Ishikawa (cell line): Measurements from ENCODE around the gene ALOX15.

Source experiments
- CEBPB ChIP-seq: IDR thresholded peaks from 2 replicates; pipeline ENCODE4 v1.6.1; 2012
- CREB1 ChIP-seq: IDR thresholded peaks from 2 replicates; pipeline ENCODE4 v1.6.1; 2012; ENCODE audit warnings: low read depth
- EGR1 ChIP-seq: IDR thresholded peaks from 2 replicates; pipeline ENCODE4 v1.6.1; 2012
- EP300 ChIP-seq: IDR thresholded peaks from 2 replicates; pipeline ENCODE4 v1.6.1; 2012; ENCODE audit warnings: borderline replicate concordance
- FOXM1 ChIP-seq: IDR thresholded peaks from 2 replicates; pipeline ENCODE4 v1.6.1; 2012; ENCODE audit warnings: low read depth, borderline replicate concordance
- NFIC ChIP-seq: IDR thresholded peaks from 2 replicates; pipeline ENCODE4 v1.6.1; 2012
- RAD21 ChIP-seq: IDR thresholded peaks from 2 replicates; pipeline ENCODE4 v1.6.1; 2012; ENCODE audit warnings: low read depth
- REST ChIP-seq: IDR thresholded peaks from 2 replicates; pipeline ENCODE4 v1.6.1; 2012; ENCODE audit warnings: low read depth, mild to moderate bottlenecking
- TAF1 ChIP-seq: IDR thresholded peaks from 2 replicates; pipeline ENCODE4 v1.6.1; 2012; ENCODE audit warnings: low read depth, mild to moderate bottlenecking
- TCF12 ChIP-seq: IDR thresholded peaks from 2 replicates; pipeline ENCODE4 v1.6.1; 2012; ENCODE audit warnings: low read depth
- TEAD4 ChIP-seq: IDR thresholded peaks from 2 replicates; pipeline ENCODE4 v1.6.1; 2012
- YY1 ChIP-seq: IDR thresholded peaks from 2 replicates; pipeline ENCODE4 v1.6.1; 2012; ENCODE audit warnings: low read depth
- ZBTB7A ChIP-seq: IDR thresholded peaks from 2 replicates; pipeline ENCODE4 v1.6.1; 2012; ENCODE audit warnings: low read depth
- TF ChIP-seq, protein P1 (sequence below): IDR thresholded peaks from 2 replicates; pipeline ENCODE4 v1.6.1; 2012
- TF ChIP-seq, protein P2 (sequence below): IDR thresholded peaks from 2 replicates; pipeline ENCODE4 v1.6.1; 2012

ALOX15 gene

GRCh38 chr17:4616476-4616875, 25.0 kb downstream of the ALOX15 start:
- TF ChIP-seq EP300 = no peak
- TF ChIP-seq RAD21 = no peak
- TF ChIP-seq TEAD4 = no peak
- TF ChIP-seq TAF1 = no peak
- no peak for TF ChIP-seq TCF12
- no peak for TF ChIP-seq REST
- no peak for TF ChIP-seq YY1
- TF ChIP-seq NFIC = no peak
- TF ChIP-seq FOXM1 = no peak
- TF ChIP-seq, protein P1, sequence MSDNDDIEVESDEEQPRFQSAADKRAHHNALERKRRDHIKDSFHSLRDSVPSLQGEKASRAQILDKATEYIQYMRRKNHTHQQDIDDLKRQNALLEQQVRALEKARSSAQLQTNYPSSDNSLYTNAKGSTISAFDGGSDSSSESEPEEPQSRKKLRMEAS = no peak

DNA sequence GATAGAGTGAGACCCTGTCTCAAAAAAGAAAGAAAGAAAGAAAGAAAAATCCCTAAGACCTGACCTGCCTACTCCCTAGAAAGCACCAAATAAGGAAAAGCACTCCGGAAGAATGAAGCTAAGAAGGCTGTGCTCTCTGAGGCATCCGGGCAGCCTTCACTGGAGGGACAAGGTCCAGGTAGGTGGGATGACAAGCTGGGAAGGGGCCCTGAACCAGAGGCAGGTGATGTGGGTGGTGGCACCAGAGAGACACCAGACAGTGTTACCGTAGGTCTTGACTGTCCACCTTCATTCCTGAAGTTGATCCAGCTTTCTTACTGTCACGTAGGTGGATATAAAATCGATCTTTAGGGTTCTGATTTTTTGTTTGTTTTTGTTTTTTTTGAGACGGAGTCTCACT, 30.8 kb downstream of the ALOX15 start:
- no peak for TF ChIP-seq TCF12
- no peak for TF ChIP-seq TAF1
- TF ChIP-seq TEAD4 = no peak
- TF ChIP-seq, protein P2, sequence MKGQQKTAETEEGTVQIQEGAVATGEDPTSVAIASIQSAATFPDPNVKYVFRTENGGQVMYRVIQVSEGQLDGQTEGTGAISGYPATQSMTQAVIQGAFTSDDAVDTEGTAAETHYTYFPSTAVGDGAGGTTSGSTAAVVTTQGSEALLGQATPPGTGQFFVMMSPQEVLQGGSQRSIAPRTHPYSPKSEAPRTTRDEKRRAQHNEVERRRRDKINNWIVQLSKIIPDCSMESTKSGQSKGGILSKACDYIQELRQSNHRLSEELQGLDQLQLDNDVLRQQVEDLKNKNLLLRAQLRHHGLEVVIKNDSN = no peak
- TF ChIP-seq EP300 = no peak
- no peak for TF ChIP-seq YY1
- no peak for TF ChIP-seq CEBPB
- no peak for TF ChIP-seq CREB1
- no peak for TF ChIP-seq NFIC
- no peak for TF ChIP-seq RAD21
- no peak for TF ChIP-seq REST
- TF ChIP-seq FOXM1 = no peak
- TF ChIP-seq ZBTB7A = no peak
- TF ChIP-seq, protein P1 = no peak

DNA sequence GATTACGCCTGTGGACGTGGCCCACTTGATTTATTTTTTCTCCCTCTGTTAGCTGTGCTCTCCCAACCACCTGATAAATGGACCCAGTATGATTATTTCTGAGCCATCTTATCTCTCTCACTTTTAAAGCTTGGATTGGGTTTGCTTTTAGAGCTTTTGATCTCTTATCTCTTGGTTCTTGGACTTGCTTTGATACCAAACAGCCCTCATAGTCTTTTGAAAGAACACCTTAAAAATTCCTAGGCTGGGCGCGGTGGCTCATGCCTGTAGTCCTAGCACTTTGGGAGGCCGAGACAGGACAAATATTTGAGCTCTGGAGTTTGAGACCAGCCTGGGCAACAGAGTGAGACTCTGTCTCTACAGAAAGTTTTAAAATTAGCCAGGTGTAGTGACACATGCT, 31.3 kb downstream of the ALOX15 start:
- no peak for TF ChIP-seq EP300
- TF ChIP-seq, protein P1 = no peak
- no peak for TF ChIP-seq REST
- TF ChIP-seq FOXM1 = no peak
- TF ChIP-seq ZBTB7A = no peak
- no peak for TF ChIP-seq CEBPB
- TF ChIP-seq EGR1 = no peak
- TF ChIP-seq TCF12 = no peak
- no peak for TF ChIP-seq TAF1

DNA sequence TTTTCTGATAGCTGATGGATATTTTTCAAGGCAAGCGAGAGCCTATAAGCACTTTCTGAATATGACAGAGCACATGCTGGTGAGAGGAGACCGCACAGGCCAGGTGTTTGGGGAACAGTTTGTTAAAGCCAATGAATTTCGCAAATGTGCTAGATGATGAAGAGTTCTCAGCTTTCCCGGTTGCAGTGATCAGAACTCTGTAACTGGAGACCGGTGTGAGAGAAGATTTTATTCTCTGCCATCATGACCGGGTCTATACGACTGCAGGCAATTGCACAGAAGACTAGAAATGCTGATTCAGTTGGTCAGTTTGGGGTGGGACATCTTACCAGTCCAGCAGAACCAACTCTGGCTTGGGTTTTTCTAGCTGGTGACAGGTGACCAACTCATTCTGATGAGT, 31.7 kb downstream of the ALOX15 start:
- TF ChIP-seq NFIC = no peak
- TF ChIP-seq ZBTB7A = no peak
- TF ChIP-seq TCF12 = no peak
- TF ChIP-seq, protein P1 = no peak
- TF ChIP-seq REST = no peak
- no peak for TF ChIP-seq EGR1
- TF ChIP-seq CREB1 = no peak
- no peak for TF ChIP-seq TEAD4
- no peak for TF ChIP-seq RAD21
- TF ChIP-seq TAF1 = no peak
- no peak for TF ChIP-seq EP300
